GM21381 (cell line): Measurements from ENCODE around the gene TRIM62.

Experiments
- ATAC-seq: cut with Tn5 transposase; IDR thresholded peaks from one replicate; pipeline ENCODE4 v1.9.1; 2021; ENCODE audit warnings: mild to moderate bottlenecking, moderate library complexity; ENCODE audit not compliant: unreplicated experiment

TRIM62 gene

DNA sequence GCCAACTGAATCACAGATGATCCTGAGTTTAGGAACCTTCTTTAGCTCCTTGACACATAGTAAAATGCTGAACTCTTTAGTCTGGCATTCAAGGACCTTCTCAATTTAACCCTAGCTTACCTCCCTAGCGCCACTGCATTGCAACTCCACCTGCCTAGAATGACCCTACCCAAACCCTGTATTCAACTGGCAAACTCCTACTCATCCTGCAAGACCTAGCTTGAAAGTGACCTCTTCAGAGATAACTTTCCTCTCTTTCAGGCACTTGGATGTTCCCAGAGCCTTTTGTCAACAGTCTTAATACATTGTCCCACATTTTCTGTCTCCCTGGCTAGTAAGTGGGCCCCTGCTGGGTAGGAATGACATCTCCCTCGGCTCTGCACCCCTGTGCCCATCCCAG lies 19.7 kb downstream of the TRIM62 start:
- no peak for ATAC-seq

- no peak for ATAC-seq
These were observed 20.7 kb downstream of the TRIM62 start for GRCh38 chr1:33161061-33161681.

GRCh38 chr1:33159577-33159976 lies 22.3 kb downstream of the TRIM62 start:
- ATAC-seq = no peak

GRCh38 chr1:33158366-33158765 lies 23.5 kb downstream of the TRIM62 start:
- no peak for ATAC-seq

DNA sequence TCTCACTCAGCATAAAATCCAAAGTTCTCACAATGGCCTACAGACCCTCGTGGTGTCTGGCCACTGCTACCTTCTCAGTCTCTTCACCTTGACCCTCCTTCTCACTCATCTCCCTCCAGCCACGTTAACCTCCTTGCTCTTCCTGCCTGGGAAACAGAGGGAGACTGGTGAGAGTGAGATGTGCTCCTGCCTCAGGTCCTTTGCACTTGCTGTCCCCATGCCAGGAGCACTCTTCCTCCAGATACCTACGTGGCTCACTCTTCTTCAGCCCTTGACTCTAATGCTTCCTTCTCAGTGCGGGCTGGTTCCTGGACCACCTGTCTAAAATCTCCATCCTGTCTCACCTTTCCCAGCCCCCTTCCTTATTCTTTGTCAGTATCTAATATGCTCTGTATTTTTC lies 24.7 kb downstream of the TRIM62 start:
- ATAC-seq = no peak

DNA sequence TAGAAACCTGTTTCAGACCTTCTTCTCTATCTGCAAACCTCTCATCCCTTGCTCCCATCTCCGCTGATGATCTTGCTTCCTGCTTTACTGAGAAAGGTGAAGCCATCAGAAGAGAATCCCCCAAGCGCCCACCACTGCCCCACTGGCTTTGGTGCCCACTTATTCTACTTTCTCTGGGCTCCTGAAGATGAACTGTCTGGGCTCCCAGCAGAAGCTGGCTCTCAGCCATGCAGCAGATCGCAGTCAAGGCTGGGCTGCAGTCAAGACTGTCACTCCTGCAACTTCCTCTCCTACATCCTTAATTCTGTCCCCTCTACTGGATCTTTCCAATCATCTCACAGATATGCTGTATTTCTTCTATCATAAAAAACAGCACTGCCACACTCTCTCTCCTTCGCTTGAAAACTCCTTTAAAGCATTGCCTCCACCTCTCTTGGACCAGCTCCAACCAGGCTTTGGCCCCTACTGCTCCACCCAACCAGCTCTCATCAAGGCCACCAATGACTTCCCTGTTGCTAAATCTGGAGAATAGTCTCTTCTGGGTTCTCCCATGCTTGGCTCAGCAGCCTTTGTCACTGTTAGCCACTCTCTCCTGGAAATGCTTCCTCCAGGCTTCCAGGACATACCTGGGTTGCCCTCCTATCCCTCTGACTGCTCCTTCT lies 25.8 kb downstream of the TRIM62 start:
- ATAC-seq = no peak

- no peak for ATAC-seq
These were observed 28.2 kb downstream of the TRIM62 start for GRCh38 chr1:33153650-33154049.

- no peak for ATAC-seq
These were observed 29.0 kb downstream of the TRIM62 start for GRCh38 chr1:33152685-33153432.

DNA sequence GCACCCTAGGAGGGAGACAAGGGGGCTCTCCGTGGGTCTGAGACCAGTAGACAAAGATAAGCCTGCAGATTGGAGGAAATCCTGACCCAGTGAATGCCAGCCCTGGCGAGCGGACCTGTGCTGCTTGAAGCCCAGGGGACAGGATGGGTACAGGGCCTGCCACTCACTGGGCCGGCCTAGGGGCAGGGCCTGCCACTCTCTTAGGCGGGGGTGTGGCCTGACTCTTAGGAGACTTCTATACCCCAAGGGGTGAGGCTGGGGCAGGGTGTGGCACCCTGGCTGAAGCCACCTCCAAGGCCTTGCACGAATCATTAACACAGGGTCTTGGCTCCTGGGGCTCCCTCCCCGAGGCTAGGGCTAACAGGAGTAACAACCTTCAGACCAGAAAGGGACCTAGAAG lies 30.7 kb downstream of the TRIM62 start:
- no peak for ATAC-seq

DNA sequence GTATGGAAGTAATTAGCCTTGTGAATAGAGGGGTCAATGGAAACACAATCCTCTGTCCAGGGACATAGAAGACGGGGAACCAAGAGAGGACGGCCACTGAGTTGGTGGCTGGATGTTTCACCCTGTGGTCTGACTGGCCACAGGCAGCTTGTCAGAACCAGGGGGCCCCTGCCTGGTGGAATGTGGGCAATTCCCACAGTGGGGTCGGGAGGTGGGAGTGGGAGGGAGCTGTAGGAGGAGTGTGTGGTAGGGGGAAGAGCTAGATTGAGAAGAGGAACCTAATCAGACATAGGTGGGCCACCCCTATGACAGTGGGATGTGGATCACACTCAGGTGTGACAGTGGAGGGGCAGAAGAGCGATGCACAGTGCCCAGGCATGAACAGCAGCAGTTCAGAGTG lies 31.3 kb downstream of the TRIM62 start:
- no peak for ATAC-seq

- ATAC-seq = no peak
These were observed 32.2 kb downstream of the TRIM62 start for GRCh38 chr1:33149453-33150190.

GRCh38 chr1:33148615-33149014 lies 33.2 kb downstream of the TRIM62 start:
- no peak for ATAC-seq

DNA sequence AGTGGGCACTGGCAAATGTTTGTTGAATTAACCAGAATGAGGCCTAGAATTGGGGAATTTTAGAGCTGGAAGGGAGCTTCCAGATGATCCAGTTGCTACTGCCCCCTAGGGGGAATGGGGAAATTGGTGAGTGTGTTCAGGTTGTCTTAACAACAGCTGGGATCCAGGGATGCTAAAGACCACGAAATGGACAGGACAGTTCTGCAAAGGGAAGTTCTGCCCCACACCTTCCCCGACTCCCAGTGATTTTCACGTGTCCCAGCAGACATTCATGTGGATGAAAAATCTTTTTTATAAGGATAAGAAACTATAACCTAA lies 33.9 kb downstream of the TRIM62 start:
- no peak for ATAC-seq

- ATAC-seq = no peak
These were observed 34.4 kb downstream of the TRIM62 start for GRCh38 chr1:33147275-33147996.

- no peak for ATAC-seq
These were observed 35.8 kb downstream of the TRIM62 start for GRCh38 chr1:33146003-33146402.

GRCh38 chr1:33143698-33144097 lies 38.1 kb downstream of the TRIM62 start:
- ATAC-seq = no peak

GRCh38 chr1:33143176-33143575 lies 38.7 kb downstream of the TRIM62 start:
- ATAC-seq = no peak

DNA sequence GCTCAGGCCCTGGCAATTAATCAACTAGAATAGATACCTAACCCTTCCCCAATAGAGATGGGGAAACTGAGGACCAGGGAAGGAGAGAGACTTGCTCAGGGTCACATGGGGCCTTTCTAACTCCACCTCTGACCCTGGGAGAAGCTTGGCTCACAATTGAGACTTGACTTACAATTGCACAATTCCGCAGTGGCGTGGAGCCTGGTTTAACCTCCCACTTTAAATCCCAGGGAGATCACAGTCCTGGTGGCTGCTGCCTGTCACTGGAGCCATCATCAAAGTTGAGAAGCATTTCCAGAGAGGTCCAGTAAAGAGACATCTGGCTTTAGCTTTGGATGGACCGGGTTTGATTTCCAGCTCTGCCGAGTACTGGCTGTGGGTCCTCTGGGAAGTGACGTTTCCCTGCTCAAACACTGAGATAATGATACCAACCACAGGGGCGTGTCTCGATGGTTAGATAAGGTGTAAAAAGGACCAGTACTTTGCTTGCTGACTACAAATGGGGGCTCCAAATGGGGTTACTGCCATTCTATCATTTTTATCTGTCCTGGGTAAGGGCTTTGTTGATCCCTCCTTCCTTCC lies 39.3 kb downstream of the TRIM62 start:
- ATAC-seq = no peak

DNA sequence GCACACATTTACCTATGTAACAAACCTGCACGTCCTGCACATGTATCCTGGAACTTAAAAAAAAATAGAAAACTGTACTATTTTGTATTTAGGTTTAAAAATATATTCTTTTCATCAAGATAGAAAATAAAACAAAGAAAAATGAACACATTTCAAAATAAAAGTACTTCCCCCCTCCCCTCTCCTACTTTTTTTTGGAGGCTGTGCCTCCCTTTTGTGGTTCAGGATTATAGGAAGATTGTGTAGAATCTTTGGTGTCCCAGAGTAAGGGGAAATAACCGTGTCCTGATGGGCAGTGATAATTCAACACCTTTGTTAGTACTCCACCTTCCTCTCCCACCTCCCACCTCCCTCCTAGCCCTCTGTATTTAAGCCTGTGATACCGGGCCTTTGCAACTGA lies 40.1 kb downstream of the TRIM62 start:
- no peak for ATAC-seq

DNA sequence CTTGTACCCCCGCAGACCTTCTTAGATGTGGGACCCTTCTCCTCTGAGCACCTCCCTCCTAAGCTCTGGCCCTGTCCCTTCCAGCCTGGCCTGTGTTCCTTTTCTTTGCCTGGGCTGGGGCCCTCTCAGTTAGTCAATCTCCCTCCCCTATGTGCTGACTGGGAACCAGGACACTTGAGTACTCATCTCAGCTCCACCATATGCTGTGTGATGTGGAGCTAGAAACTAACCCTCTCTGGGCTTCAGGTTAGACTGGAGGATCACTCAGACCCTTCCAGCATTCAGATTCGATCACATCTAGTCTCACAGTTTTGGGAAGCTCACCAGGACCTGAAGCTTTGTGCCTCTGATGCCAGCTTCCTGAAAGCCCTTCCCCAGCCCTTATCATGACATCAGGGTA lies 40.6 kb downstream of the TRIM62 start:
- no peak for ATAC-seq
